HEK293T (cell line): ENCODE results near the gene QKI.

ENCODE experiments used
- BHLHE40 ChIP-seq: fragments of 450-650 bp; IDR thresholded peaks from 2 replicates; pipeline ENCODE4 v1.6.1; 2016; ENCODE audit warnings: mild to moderate bottlenecking, moderate library complexity, borderline replicate concordance
- FOXA1 ChIP-seq: fragments of 450-650 bp; IDR thresholded peaks from 2 replicates; pipeline ENCODE4 v1.6.1; 2016; ENCODE audit warnings: mild to moderate bottlenecking
- FOXK2 ChIP-seq: fragments of 450-650 bp; IDR thresholded peaks from 2 replicates; pipeline ENCODE4 v1.6.1; 2016; ENCODE audit warnings: mild to moderate bottlenecking
- FOXM1 ChIP-seq: fragments of 450-650 bp; IDR thresholded peaks from 2 replicates; pipeline ENCODE4 v1.6.1; 2017; ENCODE audit warnings: mild to moderate bottlenecking, borderline replicate concordance
- L3MBTL2 ChIP-seq: fragments of 450-650 bp; conservative IDR thresholded peaks from 2 replicates; pipeline ENCODE4 v1.6.1; 2016; ENCODE audit warnings: mild to moderate bottlenecking
- SP1 ChIP-seq: fragments of 450-650 bp; IDR thresholded peaks from 2 replicates; pipeline ENCODE4 v1.6.1; 2017
- SUZ12 ChIP-seq: fragments of 450-650 bp; IDR thresholded peaks from 2 replicates; pipeline ENCODE4 v1.6.1; 2016; ENCODE audit warnings: mild to moderate bottlenecking
- TARDBP ChIP-seq: fragments of 450-650 bp; IDR thresholded peaks from 2 replicates; pipeline ENCODE4 v1.6.1; 2016

- TF ChIP-seq FOXA1 (no peak), BHLHE40 (no peak), SP1 (no peak), TARDBP (no peak), FOXM1 (no peak), SUZ12 (no peak), L3MBTL2 (no peak), FOXK2 (no peak)
Measured at GRCh38 chr6:163571730-163572129, 157.2 kb downstream of the QKI start.
